Esophagus muscularis mucosa (tissue), 4 donors: ENCODE data around the gene TEC.

Experiments
- CTCF ChIP-seq, 3 experiments: fragments of 200-600 bp in 2 of 3; fragments of 450-650 bp in 1 of 3; sonication (generic) in 2 of 3; IDR thresholded peaks; one replicate each; pipeline ENCODE4 v1.5.1; 2017 to 2019; ENCODE audit warnings: antibody characterized with exemption in 3 of 3, mild to moderate bottlenecking in 2 of 3, moderate library complexity in 1 of 3
- EP300 ChIP-seq: sonication (generic); formaldehyde crosslinking; IDR thresholded peaks from one replicate; pipeline ENCODE4 v1.6.1; 2017; ENCODE audit warnings: antibody characterized with exemption
- POLR2A ChIP-seq: fragments of 450-650 bp; IDR thresholded peaks from one replicate; pipeline ENCODE4 v1.6.1; 2017; ENCODE audit warnings: antibody characterized with exemption, moderate library complexity, mild to moderate bottlenecking, low read depth
- POLR2AphosphoS5 ChIP-seq, 2 donors: sonication (generic); formaldehyde crosslinking; IDR thresholded peaks; one replicate each; pipeline ENCODE4 v1.6.1; 2017; ENCODE audit warnings: antibody characterized with exemption in 2 of 2

- TF ChIP-seq CTCF (IDR thresholded peaks at IDR 0.05) (no peak), EP300 (no peak), POLR2AphosphoS5 (IDR thresholded peaks at IDR 0.05) (no peak), POLR2A (no peak)
These were observed 97.0 kb downstream of the TEC start for GRCh38 chr4:48172651-48173050.
